Kidney glomerular epithelial cell (primary cell): ENCODE measurements around the gene ZNF579.

Experiments
- DNase-seq: peaks from one replicate; lab custom pipeline; 2025; lab: John Stamatoyannopoulos, UW

ZNF579 gene

DNA sequence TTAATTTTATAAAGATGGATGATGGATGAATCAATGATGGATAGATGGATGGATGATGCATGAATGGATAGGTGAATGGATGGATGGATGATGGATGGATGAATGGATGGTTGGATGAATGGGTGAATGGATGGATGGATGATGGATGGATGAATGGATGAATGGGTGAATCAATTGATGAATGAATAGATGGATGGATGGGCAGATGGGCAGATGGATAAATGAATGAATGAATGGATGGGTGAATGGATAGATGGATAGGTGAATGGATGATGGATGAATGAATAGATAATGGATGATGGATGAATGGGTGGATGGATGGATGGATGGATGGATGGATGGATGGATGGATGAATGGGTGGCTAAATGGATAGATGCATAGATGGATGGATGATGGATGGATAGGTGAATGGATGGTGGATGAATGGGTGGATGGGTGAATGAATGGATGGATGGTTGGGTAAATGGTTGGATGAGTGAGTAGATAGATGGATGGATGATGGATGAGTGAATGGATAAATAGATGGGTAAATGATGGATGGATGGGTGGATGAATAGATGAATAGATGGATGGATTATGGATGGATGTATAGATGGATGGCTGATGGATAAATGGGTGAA, 12.8 kb downstream of the ZNF579 start:
- DNase-seq = no peak

GRCh38 chr19:55566823-55567222, 13.8 kb downstream of the ZNF579 start:
- no peak for DNase-seq

DNA sequence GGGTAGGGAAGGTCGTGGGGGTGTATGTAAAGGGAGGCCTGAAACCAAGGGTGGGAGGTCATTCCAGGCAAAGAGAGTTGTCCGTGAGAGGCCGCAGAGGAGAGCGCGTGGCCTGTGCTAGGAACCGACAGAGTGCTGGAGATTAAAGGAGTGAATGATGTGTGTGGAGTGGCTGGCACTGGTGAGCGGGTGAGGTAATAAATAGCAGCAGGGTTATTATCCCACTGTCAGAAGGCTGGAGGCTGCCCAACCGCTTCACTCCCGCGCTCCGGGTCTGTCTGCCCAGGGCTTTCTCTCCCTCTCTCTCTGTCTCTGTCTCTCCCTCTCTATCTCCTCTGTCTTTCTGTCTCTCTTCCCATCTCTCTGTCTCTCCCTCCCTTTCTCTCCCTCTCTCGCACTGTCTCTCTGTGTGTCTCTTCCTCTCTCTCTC, 17.4 kb downstream of the ZNF579 start:
- DNase-seq = peak; percentile 80

GRCh38 chr19:55559684-55560083, 21.0 kb downstream of the ZNF579 start:
- no peak for DNase-seq

DNA sequence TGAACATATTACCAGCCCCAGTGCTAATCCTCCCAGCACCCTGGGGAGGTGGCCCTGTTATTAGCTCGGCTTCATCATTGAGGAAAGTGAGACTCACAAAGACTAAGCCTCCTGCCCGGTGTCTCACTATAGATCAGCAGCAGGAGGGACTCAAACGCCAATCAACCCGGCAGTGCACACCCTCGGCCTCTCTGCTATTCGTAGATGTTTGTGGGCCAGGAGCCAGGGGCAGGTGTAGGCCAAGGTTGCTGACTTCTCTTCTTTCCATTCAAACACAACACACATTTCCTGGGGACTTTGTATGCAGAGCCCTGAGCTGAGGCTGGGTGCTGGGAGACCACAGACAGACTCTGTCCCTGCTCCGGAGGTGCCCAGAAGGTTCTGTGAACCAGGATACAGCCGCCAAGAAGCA, 25.9 kb downstream of the ZNF579 start:
- no peak for DNase-seq

GRCh38 chr19:55554302-55554701, 26.3 kb downstream of the ZNF579 start:
- no peak for DNase-seq

GRCh38 chr19:55553217-55554182, 27.1 kb downstream of the ZNF579 start:
- DNase-seq = no peak

DNA sequence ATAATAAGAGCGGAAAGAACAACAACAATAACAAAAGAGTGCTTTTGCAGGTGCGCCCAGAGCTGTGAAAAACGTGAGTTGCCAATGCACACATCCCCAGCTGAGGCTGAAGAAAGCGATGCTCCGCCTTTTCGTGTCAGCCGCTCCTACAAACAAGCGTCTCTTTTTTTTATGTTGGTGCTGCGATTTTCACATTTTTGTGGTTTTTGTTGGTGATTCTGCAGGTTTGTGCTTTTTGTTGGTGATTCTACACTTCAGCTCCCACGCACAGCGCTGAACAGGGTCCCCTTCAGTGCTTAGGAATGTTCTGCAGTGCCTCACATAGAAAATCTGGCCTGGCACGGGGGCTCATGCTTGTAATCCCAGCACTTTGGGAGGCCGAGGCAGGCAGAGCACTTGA, 28.0 kb downstream of the ZNF579 start:
- DNase-seq = peak; percentile 58

DNA sequence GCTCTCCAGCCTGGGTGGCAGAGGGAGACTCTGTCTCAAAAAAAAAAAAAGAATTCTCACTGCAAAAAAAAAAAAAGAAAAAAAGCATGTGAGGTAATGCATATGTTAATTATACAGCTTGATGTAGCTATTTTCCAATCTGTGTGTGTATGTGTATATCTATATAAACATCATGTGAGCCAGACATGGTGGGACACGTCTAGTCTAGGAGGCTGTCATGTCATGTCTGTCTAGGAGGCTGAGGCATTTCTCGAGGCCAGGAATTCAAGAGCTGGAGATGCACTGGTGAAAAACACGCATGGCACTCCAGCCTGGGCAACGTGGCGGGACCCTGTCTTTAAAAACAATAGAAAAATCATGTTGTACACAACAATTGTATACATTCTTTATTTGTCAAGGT, 28.4 kb downstream of the ZNF579 start:
- no peak for DNase-seq

DNA sequence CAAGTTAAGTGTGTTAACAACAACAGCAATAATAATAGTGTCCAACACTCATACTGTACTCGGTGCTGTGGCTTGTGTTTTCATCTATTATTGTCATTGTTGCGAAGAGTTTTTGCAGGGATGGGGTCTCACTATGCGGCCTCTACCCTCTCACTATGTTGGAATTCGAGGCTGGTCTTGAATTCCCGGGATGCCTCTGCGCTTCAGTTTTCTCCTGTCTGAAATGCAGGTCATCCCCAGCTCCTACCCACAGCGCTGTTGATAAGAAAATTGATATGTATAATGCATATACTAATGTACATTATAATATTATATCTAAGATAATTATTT, 30.4 kb downstream of the ZNF579 start:
- DNase-seq = peak; percentile 22

- DNase-seq = peak; percentile 87
Measured at GRCh38 chr19:55549500-55550320, 30.9 kb downstream of the ZNF579 start.

GRCh38 chr19:55546822-55547614, 33.6 kb downstream of the ZNF579 start:
- no peak for DNase-seq

- no peak for DNase-seq
Measured at GRCh38 chr19:55546011-55546410, 34.6 kb downstream of the ZNF579 start.

DNA sequence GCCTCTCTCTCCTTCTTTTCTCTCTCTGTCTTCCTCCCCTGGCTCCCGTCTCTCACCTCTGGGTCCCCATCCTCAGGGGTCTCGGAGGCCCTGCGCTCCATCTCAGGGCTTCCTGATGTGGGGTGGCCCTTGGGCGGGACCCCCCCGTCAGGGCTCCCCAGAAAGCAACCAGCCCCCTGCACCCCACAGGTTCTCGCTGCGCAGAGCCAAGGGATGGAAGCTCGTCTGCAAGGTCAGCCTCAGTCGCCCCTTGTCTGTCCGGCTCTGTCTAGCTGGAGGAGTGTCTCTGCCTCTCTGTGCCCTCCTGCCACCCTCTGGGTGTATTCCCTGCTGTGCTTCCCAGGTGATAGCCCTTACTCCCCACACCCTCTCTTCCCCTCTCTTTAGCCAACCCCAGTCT, 35.2 kb downstream of the ZNF579 start, which contains the start of gene SBK3:
Gene SBK3, minus strand, starts transcription at position 101 of the 400 bp plus-strand sequence. Its CDS starts 0 bp downstream, at position 101.
- DNase-seq = no peak

GRCh38 chr19:55544776-55545439, 35.7 kb downstream of the ZNF579 start:
- DNase-seq = no peak

- no peak for DNase-seq
Measured at GRCh38 chr19:55544014-55544413, 36.6 kb downstream of the ZNF579 start.

- no peak for DNase-seq
Measured at GRCh38 chr19:55543567-55543966, 37.1 kb downstream of the ZNF579 start.

DNA sequence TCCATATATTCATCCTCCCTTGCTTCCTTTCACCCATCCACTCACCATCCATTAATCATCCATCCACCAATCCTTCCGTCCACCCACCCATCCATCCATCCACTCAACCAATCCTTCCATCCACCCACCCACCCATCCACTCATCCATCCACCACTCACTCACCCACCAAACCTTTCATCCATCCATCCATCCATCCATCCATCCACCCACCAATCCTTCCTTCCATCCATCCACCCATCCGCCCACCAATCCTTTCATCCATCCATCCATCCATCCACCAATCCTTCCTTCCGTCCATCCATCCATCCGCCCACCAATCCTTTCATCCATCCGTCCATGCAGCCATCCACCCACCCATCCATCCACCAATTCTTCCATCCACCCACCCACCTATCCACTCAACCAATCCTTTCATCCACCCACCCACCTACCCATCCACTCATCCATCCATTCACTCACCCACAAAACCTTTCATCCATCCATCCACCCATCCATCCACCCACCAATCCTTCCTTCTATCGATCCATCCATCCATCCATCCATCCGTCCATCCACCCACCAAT, 38.3 kb downstream of the ZNF579 start:
- no peak for DNase-seq

DNA sequence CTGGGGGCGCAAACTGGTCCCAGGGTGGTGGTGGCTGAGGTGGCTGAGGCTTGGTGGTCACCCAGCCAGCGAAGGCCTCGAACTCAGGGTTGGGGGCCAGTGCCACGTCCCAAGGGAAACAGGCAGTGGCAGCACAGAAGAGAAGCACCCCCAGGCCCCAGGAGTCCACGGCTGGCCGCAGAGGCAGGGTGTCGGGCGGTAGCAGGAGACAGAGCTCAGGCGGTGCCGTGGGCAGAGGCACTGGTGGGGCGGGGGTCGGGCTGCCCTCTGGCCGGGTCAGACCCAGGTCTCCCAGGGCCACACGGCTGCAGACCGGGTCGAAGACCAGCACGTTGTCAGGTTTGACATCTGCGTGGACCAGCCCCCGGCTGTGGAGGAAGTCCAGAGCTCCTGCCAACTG, 39.6 kb downstream of the ZNF579 start:
- DNase-seq = no peak

DNA sequence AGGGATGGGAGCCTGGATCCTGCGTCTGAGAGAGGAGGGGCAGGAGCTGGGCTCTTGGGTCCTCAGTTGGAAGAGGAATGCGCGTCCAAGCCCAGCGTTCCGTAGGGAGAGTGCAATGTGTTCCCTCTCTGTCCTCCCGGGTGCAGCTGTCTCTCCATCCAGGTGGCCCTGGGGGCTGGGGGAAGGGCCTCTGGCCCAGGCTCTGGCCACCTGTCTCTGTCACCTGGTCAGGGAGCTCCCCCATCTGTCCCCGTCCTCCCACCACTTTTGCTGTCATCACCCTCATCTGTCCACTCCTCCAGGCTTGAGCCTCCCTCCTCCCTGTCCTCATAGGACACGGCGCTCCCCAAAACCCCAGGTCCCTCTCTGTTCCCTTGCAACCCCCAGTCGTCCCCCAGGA, 40.0 kb downstream of the ZNF579 start:
- DNase-seq = no peak
